Right kidney (tissue), 9 donors: ENCODE measurements around the gene HAGHL.
A peak's percentile ranks its signal among the peaks of the same experiment; 100 is the strongest.

Experiments
- DNase-seq: peaks from one replicate; pipeline ENCODE4 v3.0.0-alpha.2; 2016
- long read RNA-seq, 8 donors: transcript quantifications; one replicate each; lab custom pipeline, GENCODE V29; 2026

The HAGHL gene, protein sequence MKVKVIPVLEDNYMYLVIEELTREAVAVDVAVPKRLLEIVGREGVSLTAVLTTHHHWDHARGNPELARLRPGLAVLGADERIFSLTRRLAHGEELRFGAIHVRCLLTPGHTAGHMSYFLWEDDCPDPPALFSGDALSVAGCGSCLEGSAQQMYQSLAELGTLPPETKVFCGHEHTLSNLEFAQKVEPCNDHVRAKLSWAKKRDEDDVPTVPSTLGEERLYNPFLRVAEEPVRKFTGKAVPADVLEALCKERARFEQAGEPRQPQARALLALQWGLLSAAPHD
- long read RNA-seq, donor 1, partial matches to known transcripts: 0 of 2 reads
- long read RNA-seq, donor 1, other reads (novel, unspliced or antisense): 0 of 2 reads
- long read RNA-seq, donor 2, partial matches to known transcripts: 0 of 2 reads
- long read RNA-seq, donor 2, other reads (novel, unspliced or antisense): 0 of 2 reads
- long read RNA-seq, donor 3: 0 reads
- long read RNA-seq, donor 4, partial matches to known transcripts: 0 of 1 reads
- long read RNA-seq, donor 4, other reads (novel, unspliced or antisense): 0 of 1 reads
- long read RNA-seq, donor 5: 0 reads
- long read RNA-seq, donor 6: 0 reads
- long read RNA-seq, donor 7: 0 reads
- long read RNA-seq, donor 8: 0 reads

DNA sequence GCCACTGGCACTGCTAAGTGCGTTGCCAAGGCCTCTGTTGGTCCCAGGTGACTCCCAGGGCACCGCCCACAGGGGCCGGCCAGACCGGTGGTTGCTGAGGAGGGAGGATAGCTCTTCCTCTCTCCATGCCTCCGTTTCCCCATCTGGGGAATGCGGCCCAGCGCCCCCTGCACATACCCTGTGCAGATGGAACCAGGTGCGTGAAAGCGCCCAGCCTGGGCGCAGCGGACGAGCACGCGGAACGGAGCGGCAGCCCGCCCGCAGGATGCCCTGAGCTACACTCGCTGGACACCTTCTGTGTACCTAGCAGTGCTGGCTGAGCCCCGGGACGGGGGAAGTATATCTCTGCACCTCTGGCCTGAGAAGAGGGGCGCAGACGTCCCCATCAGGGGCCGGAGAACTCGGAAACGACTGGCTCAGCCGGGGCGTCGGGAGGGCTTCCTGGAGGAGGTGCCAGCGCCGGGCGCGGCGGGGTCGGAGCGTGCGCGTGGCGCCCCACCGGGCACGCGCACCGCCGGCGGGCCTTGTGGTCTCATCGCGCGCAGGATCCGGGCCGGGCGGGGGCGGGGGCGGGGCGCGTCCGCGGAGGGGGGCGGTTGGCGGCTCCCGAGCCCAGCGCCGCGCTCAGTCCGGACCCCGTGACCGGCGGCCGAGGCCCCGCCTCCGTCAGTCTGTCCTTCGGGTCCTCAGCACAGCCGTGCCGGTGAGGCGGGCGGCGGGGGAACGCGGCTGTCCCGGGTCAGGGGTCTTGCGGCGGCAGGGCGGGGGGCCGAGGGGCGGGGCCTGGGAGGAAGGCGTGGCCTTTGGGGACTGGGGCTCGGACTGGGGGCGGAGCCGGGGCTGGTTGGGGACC is at the start of gene HAGHL, which contains the start of gene CCDC78:
HAGHL (plus strand) TSS at position 669 of the 853 bp plus-strand sequence. CDS start 404 bp downstream, outside the sequence.
CCDC78 (minus strand) TSS at position 6 of the 853 bp plus-strand sequence. CDS start 76 bp downstream, outside the sequence.
- DNase-seq: peak; percentile 45

GRCh38 chr16:677316-678190 is 49.4 kb upstream of the HAGHL start:
- no peak for DNase-seq

GRCh38 chr16:678209-678857 is 48.6 kb upstream of the HAGHL start:
- DNase-seq: no peak

GRCh38 chr16:678858-679813 is 47.8 kb upstream of the HAGHL start:
- peak; percentile 85 for DNase-seq

DNA sequence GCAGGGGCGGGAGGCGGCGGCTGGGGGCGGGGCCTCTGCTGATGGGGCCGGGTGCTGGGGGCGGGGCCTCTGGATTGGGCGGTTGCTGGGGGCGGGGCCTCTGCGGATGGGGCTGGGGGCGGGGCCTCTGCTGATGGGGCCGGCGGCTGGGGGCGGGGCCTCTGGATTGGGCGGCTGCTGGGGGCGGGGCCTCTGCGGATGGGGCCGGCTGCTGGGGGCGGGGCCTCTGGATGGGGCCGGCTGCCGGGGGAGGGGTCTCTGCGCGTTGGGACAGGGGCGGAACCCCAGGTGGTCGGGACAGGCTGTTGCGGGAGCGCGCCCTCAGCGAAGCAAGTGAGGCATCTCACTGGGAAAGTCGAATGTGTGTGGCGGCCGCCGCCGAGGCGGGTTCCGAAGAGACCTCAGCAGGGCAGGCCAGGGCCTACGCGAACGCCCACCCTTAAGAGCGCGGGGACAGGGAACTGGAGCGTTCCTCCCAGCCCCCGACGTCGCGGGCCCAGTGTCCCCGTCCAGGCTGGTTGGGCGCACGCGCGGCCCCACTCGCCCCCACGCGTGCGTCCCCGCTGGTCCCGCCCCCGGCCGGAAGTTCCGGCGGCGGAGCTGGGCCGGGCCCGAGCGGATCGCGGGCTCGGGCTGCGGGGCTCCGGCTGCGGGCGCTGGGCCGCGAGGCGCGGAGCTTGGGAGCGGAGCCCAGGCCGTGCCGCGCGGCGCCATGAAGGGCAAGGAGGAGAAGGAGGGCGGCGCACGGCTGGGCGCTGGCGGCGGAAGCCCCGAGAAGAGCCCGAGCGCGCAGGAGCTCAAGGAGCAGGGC is 46.9 kb upstream of the HAGHL start, which contains the start of gene STUB1:
STUB1 (plus strand) TSS at position 597 of the 811 bp plus-strand sequence; CDS start at position 713, 116 bp downstream.
- DNase-seq: peak; percentile 90

- DNase-seq: no peak
Observed at GRCh38 chr16:680625-680945, 46.3 kb upstream of the HAGHL start.

DNA sequence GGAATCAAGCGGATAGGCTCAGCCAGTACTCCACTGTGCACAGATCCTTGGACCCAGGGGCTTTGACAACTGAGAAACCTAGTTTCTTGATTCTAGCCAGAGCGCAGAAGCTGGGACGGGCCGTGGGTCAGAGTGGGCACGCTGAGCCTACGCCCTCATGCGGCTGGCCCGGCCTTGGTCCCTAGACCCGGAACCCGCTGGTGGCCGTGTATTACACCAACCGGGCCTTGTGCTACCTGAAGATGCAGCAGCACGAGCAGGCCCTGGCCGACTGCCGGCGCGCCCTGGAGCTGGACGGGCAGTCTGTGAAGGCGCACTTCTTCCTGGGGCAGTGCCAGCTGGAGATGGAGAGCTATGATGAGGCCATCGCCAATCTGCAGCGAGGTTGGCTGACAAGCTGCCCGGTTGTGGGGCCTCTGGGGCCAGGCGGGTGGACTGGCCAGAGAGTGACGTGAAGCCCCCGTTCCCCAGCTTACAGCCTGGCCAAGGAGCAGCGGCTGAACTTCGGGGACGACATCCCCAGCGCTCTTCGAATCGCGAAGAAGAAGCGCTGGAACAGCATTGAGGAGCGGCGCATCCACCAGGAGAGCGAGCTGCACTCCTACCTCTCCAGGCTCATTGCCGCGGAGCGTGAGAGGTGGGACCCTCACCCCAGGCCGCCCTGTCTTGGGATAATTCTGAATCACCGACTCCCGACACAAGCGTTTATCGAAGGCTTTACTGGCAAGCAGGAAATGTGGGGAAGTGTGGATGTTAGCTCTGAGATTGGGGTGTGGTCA is 45.8 kb upstream of the HAGHL start:
- no peak for DNase-seq

GRCh38 chr16:681746-682427 is 45.0 kb upstream of the HAGHL start:
- DNase-seq: no peak

DNA sequence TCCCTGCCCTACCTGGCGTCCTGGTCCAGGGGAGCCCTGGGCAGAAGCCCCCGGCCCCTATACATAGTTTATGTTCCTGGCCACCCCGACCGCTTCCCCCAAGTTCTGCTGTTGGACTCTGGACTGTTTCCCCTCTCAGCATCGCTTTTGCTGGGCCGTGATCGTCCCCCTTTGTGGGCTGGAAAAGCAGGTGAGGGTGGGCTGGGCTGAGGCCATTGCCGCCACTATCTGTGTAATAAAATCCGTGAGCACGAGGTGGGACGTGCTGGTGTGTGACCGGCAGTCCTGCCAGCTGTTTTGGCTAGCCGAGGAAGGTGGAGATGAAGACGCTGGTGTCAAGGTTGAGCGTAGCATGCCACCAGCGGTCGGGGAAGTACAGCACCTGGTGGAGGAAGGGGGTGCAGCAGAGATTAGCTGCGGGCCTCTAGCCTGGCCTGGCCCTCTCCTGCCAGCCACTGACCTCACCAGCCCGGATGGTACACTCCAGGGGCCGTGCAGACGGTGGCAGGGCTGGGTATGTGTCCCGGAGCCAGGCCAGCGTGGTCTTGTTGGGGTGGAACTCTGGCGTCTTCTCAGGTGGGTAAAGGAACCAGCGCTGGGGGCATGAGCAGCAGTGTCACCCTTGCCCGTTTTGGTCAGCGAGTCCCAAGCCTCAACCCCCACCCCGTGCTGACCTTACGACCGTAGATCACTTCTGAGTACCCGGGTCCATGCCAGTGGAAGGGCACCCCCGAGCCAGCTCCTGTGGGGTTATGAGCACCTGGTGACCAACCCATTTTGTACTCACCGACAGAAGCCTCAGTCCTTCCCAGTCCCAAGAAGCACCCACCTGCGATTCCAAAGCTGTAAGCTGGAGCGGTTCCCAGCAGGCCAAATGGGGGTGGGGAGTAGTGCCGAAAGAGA is 44.2 kb upstream of the HAGHL start:
- no peak for DNase-seq

- no peak for DNase-seq
Observed at GRCh38 chr16:683396-684070, 43.4 kb upstream of the HAGHL start.

GRCh38 chr16:684071-684794 is 42.7 kb upstream of the HAGHL start, which contains the start of gene JMJD8:
Gene JMJD8, minus strand, starts transcription at chr16:684334. Its CDS starts 15 bp downstream, at chr16:684319.
- peak; percentile 88 for DNase-seq

DNA sequence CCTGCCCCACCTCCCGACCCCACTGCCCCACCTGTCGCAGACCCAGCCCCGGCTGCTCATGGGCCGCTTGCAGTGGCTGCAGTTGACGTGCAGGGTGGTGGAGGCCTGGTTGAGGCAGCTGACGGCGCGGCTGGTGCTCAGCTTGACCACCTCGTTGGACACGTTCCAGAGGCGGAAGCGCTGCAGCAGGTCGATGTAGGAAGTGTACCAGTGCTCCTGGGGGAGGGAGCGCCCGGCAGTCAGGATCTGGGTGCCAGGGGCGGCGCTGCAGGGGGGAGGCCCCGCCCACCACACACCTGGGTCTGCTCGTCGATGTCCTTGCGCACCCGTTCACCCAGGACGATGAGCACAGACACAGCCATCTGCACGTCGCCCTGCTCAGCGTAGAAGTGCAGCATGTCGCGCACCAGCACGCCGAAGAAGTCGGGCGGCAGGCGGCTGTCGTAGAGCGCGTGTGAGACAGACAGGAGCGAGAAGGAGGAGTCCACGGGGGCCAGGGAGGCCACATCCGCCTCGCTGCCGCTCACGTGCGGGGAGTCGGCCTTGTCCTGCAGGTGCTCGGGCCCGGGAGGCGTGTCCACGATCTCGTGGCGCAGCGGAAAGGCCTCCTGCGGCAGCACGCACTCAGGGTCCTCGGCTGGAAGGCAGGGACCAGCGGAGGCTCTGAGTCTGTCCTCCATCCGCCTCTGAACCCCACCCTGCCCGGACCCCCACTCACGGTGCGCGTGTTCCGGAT is 41.8 kb upstream of the HAGHL start:
- DNase-seq: no peak

GRCh38 chr16:685967-686366 is 40.9 kb upstream of the HAGHL start:
- no peak for DNase-seq
